GM18508 (cell line): ENCODE results near the gene BORCS8.
"Not testable (repeated sequence)": the region's sequence is repeated elsewhere in the genome, so short reads cannot be mapped to it uniquely, and the experiment has no call there.

ENCODE experiments used
- ATAC-seq: cut with Tn5 transposase; IDR thresholded peaks from one replicate; pipeline ENCODE4 v1.9.1; 2021; ENCODE audit warnings: moderate number of reproducible peaks; ENCODE audit not compliant: insufficient read depth, unreplicated experiment

The BORCS8 gene

GRCh38 chr19:19185853-19186740 lies 5.9 kb downstream of the BORCS8 start:
- no peak for ATAC-seq

GRCh38 chr19:19181488-19181998 lies 10.4 kb downstream of the BORCS8 start:
- no peak for ATAC-seq

- ATAC-seq, result no peak
Observed at GRCh38 chr19:19179548-19180441, 12.2 kb downstream of the BORCS8 start.

GRCh38 chr19:19176950-19177349 lies 15.0 kb downstream of the BORCS8 start:
- no peak for ATAC-seq

GRCh38 chr19:19173243-19173642 lies 18.7 kb downstream of the BORCS8 start:
- ATAC-seq, result not testable (repeated sequence)

- ATAC-seq, result no peak
Observed at GRCh38 chr19:19171821-19172532, 20.0 kb downstream of the BORCS8 start.

GRCh38 chr19:19170873-19171672 lies 20.9 kb downstream of the BORCS8 start:
- ATAC-seq, result no peak

GRCh38 chr19:19170053-19170872 lies 21.7 kb downstream of the BORCS8 start, which contains the start of gene MEF2B:
Gene MEF2B, minus strand, starts transcription at chr19:19170263. Its CDS starts 19,528 bp downstream, at chr19:19150735.
- ATAC-seq, result peak; percentile 62

- no peak for ATAC-seq
Observed at GRCh38 chr19:19169236-19170052, 22.5 kb downstream of the BORCS8 start.

GRCh38 chr19:19167612-19168011 lies 24.3 kb downstream of the BORCS8 start:
- ATAC-seq, result no peak

GRCh38 chr19:19165396-19165795 lies 26.6 kb downstream of the BORCS8 start:
- no peak for ATAC-seq

- no peak for ATAC-seq
Observed at GRCh38 chr19:19162495-19162894, 29.5 kb downstream of the BORCS8 start.

GRCh38 chr19:19160461-19161035 lies 31.4 kb downstream of the BORCS8 start:
- no peak for ATAC-seq

- no peak for ATAC-seq
Observed at GRCh38 chr19:19159534-19159933, 32.4 kb downstream of the BORCS8 start.

- ATAC-seq, result no peak
Observed at GRCh38 chr19:19157808-19158207, 34.1 kb downstream of the BORCS8 start.

- no peak for ATAC-seq
Observed at GRCh38 chr19:19155495-19156219, 36.3 kb downstream of the BORCS8 start.
